Nephron progenitor cell (in vitro differentiated cells): Measurements from ENCODE around the gene OSTF1.

ENCODE experiments used
- DNase-seq: peaks from one replicate; pipeline ENCODE4 v3.0.0; 2021
- H3K27ac Mint-ChIP-seq: 2 replicates; pipeline ENCODE4 v1.8.0; 2021; ENCODE audit warnings: mild to moderate bottlenecking, moderate library complexity, mixed read lengths
- H3K27me3 Mint-ChIP-seq: 2 replicates; pipeline ENCODE4 v1.8.0; 2021; ENCODE audit warnings: mild to moderate bottlenecking, low read depth, mixed read lengths; ENCODE audit not compliant: poor library complexity
- H3K36me3 Mint-ChIP-seq: 2 replicates; pipeline ENCODE4 v1.8.0; 2021; ENCODE audit warnings: low read depth, mixed read lengths
- H3K4me1 Mint-ChIP-seq: 2 replicates; pipeline ENCODE4 v1.8.0; 2021; ENCODE audit warnings: mixed read lengths
- H3K4me3 Mint-ChIP-seq: 2 replicates; pipeline ENCODE4 v1.8.0; 2021; ENCODE audit warnings: mild to moderate bottlenecking, moderate library complexity, mixed read lengths
- H3K9me3 Mint-ChIP-seq: 2 replicates; pipeline ENCODE4 v1.8.0; 2021; ENCODE audit warnings: mild to moderate bottlenecking, moderate library complexity, mixed read lengths
- CTCF ChIP-seq: fragments of 200-600 bp; sonication (generic); IDR thresholded peaks from 2 replicates; pipeline ENCODE4 v1.5.0; 2021; ENCODE audit warnings: antibody characterized with exemption

Gene OSTF1

GRCh38 chr9:75101004-75101588, 12.8 kb downstream of the OSTF1 start:
- no peaks in the 10 kb centered on the region for H3K9me3 Mint-ChIP-seq
- no peak overlapping the region for H3K4me3 Mint-ChIP-seq
- TF ChIP-seq CTCF: no peak
- H3K27me3 Mint-ChIP-seq: no peaks in the 10 kb centered on the region
- H3K36me3 Mint-ChIP-seq: no peaks in the 10 kb centered on the region
- DNase-seq: peak; percentile 24
- H3K4me1 Mint-ChIP-seq: peaks cover 20% of the 10 kb centered on the region
- peak overlapping the region; percentile 43 for H3K27ac Mint-ChIP-seq

- DNase-seq: no peak
- Mint-ChIP-seq H3K27ac (peak overlapping the region; percentile 66), H3K9me3 (no peaks in the 10 kb centered on the region), H3K27me3 (no peaks in the 10 kb centered on the region), H3K4me3 (no peak overlapping the region), H3K4me1 (peaks cover 20% of the 10 kb centered on the region), H3K36me3 (no peaks in the 10 kb centered on the region)
- TF ChIP-seq CTCF: no peak
Measured at GRCh38 chr9:75102177-75102790, 14.0 kb downstream of the OSTF1 start.

- Mint-ChIP-seq H3K4me3 (no peak overlapping the region), H3K9me3 (no peaks in the 10 kb centered on the region), H3K27me3 (no peaks in the 10 kb centered on the region), H3K27ac (no peak overlapping the region), H3K36me3 (no peaks in the 10 kb centered on the region), H3K4me1 (peaks cover 20% of the 10 kb centered on the region)
- no peak for DNase-seq
- TF ChIP-seq CTCF: no peak
Measured at GRCh38 chr9:75104607-75105006, 16.3 kb downstream of the OSTF1 start.

- Mint-ChIP-seq H3K9me3 (no peaks in the 10 kb centered on the region), H3K4me3 (no peak overlapping the region), H3K27ac (no peak overlapping the region), H3K4me1 (peaks cover 20% of the 10 kb centered on the region), H3K36me3 (no peaks in the 10 kb centered on the region), H3K27me3 (no peaks in the 10 kb centered on the region)
- TF ChIP-seq CTCF: no peak
- no peak for DNase-seq
Measured at GRCh38 chr9:75105019-75105540, 16.8 kb downstream of the OSTF1 start.

GRCh38 chr9:75105841-75106240, 17.5 kb downstream of the OSTF1 start:
- peaks cover 17% of the 10 kb centered on the region for H3K4me1 Mint-ChIP-seq
- no peaks in the 10 kb centered on the region for H3K27me3 Mint-ChIP-seq
- no peaks in the 10 kb centered on the region for H3K9me3 Mint-ChIP-seq
- peak overlapping the region; percentile 15 for H3K27ac Mint-ChIP-seq
- TF ChIP-seq CTCF: no peak
- no peak overlapping the region for H3K4me3 Mint-ChIP-seq
- DNase-seq: no peak
- no peaks in the 10 kb centered on the region for H3K36me3 Mint-ChIP-seq

- H3K27ac Mint-ChIP-seq: no peak overlapping the region
- peaks cover 7% of the 10 kb centered on the region for H3K4me1 Mint-ChIP-seq
- no peaks in the 10 kb centered on the region for H3K9me3 Mint-ChIP-seq
- no peaks in the 10 kb centered on the region for H3K27me3 Mint-ChIP-seq
- no peak for TF ChIP-seq CTCF
- H3K4me3 Mint-ChIP-seq: no peak overlapping the region
- no peaks in the 10 kb centered on the region for H3K36me3 Mint-ChIP-seq
- no peak for DNase-seq
Measured at GRCh38 chr9:75106857-75107256, 18.5 kb downstream of the OSTF1 start.
